ENCODE measurements around the gene PIP5K1A.

DNA sequence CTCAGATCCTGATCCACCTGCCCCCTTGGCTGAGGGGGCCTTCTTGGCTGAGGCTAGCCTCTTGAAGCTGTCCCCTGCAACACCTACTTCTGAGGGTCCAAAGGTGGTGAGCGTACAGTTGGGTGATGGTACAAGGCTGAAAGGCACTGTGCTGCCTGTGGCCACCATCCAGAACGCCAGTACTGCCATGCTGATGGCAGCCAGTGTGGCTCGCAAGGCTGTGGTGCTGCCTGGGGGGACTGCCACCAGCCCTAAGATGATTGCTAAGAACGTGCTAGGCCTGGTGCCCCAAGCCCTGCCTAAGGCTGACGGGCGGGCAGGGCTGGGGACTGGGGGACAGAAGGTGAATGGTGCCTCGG is 89.0 kb downstream of the PIP5K1A start:
- TF ChIP-seq, protein P1, sequence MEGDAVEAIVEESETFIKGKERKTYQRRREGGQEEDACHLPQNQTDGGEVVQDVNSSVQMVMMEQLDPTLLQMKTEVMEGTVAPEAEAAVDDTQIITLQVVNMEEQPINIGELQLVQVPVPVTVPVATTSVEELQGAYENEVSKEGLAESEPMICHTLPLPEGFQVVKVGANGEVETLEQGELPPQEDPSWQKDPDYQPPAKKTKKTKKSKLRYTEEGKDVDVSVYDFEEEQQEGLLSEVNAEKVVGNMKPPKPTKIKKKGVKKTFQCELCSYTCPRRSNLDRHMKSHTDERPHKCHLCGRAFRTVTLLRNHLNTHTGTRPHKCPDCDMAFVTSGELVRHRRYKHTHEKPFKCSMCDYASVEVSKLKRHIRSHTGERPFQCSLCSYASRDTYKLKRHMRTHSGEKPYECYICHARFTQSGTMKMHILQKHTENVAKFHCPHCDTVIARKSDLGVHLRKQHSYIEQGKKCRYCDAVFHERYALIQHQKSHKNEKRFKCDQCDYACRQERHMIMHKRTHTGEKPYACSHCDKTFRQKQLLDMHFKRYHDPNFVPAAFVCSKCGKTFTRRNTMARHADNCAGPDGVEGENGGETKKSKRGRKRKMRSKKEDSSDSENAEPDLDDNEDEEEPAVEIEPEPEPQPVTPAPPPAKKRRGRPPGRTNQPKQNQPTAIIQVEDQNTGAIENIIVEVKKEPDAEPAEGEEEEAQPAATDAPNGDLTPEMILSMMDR (IDR thresholded peaks at IDR 0.05) = no peak
- no peak for TF ChIP-seq POLR2A (IDR thresholded peaks at IDR 0.05)

Measured in uterus (tissue), 2 donors.